Smooth muscle cell (in vitro differentiated cells): ENCODE measurements around the gene GPRASP2. TPM values are rescaled to one million over a fixed set of nuclear protein-coding genes. Genes with fewer than 3 reads are reported as not detected.
A peak's percentile ranks its signal among the peaks of the same experiment; 100 is the strongest.
"Not testable (repeated sequence)": the region's sequence is repeated elsewhere in the genome, so short reads cannot be mapped to it uniquely, and the experiment has no call there.

Experiments
- DNase-seq: peaks from one replicate; lab custom pipeline; 2025; ENCODE audit not compliant: unreplicated experiment; lab: John Stamatoyannopoulos, UW
- H2AFZ ChIP-seq: fragments of 200-600 bp; sonication (generic); 2 replicates; pipeline ENCODE4 v1.6.0; 2016; ENCODE audit warnings: antibody characterized with exemption, low read depth, mild to moderate bottlenecking
- H3F3A ChIP-seq: fragments of 200-600 bp; sonication (generic); 2 replicates; pipeline ENCODE4 v1.6.0; 2017; ENCODE audit warnings: antibody characterized with exemption, low read depth
- H3K27ac ChIP-seq: fragments of 200-600 bp; sonication (generic); 2 replicates; pipeline ENCODE4 v1.5.1; 2016; ENCODE audit warnings: low read depth, mild to moderate bottlenecking
- H3K27me3 ChIP-seq: fragments of 200-600 bp; sonication (generic); 2 replicates; pipeline ENCODE4 v1.6.1; 2016; ENCODE audit warnings: low read depth, mild to moderate bottlenecking
- H3K36me3 ChIP-seq: fragments of 200-600 bp; sonication (generic); 2 replicates; pipeline ENCODE4 v1.5.1; 2016; ENCODE audit warnings: low read depth
- H3K4me1 ChIP-seq: fragments of 200-600 bp; sonication (generic); 2 replicates; pipeline ENCODE4 v1.5.1; 2016; ENCODE audit warnings: low read depth
- H3K4me2 ChIP-seq: fragments of 200-600 bp; sonication (generic); 2 replicates; pipeline ENCODE4 v1.6.0; 2016; ENCODE audit warnings: mild to moderate bottlenecking
- H3K4me3 ChIP-seq: fragments of 200-600 bp; sonication (generic); 2 replicates; pipeline ENCODE4 v1.5.1; 2016; ENCODE audit warnings: mild to moderate bottlenecking
- H3K79me2 ChIP-seq: fragments of 200-600 bp; sonication (generic); 2 replicates; pipeline ENCODE4 v1.6.0; 2016; ENCODE audit warnings: low read depth, mild to moderate bottlenecking
- H3K9ac ChIP-seq: fragments of 200-600 bp; sonication (generic); 2 replicates; pipeline ENCODE4 v1.6.0; 2016; ENCODE audit warnings: low read depth
- H3K9me3 ChIP-seq: fragments of 200-600 bp; sonication (generic); replicated peaks from 2 replicates; pipeline ENCODE4 v1.5.1; 2016; ENCODE audit warnings: low read depth
- H4K20me1 ChIP-seq: fragments of 200-600 bp; sonication (generic); 2 replicates; pipeline ENCODE4 v1.6.0; 2016; ENCODE audit warnings: low read depth
- WGBS: methylation state at CpG from one replicate; pipeline ENCODE4 v1.1.7; 2016; ENCODE audit warnings: low lambda C conversion rate; 5-methylcytosine and 5-hydroxymethylcytosine counted together
- polyA plus RNA-seq: library from polyadenylated mRNA; unstranded; fragments of >200 nt; fragmentation: Nextera tagmentation; extraction: Ambion mirVana; gene quantifications from 2 replicates; pipeline ENCODE4 v1.2.1, GENCODE V29; 2016
- total RNA-seq: library from RNA; depleted of rRNA; stranded (reverse); fragments of >200 nt; gene quantifications from 2 replicates; pipeline ENCODE4 v1.2.3, GENCODE V29; 2014
- TF ChIP-seq, protein P1 (sequence below): fragments of 200-600 bp; sonication (generic); IDR thresholded peaks from 2 replicates; pipeline ENCODE4 v1.5.1; 2017; ENCODE audit warnings: borderline replicate concordance, mild to moderate bottlenecking, antibody characterized with exemption; ENCODE audit not compliant: insufficient read depth, poor library complexity, severe bottlenecking

Gene GPRASP2
- total and polyA plus RNA-seq, 2 experiments from 2014 or later, result 6.6 to 16.5 TPM

DNA sequence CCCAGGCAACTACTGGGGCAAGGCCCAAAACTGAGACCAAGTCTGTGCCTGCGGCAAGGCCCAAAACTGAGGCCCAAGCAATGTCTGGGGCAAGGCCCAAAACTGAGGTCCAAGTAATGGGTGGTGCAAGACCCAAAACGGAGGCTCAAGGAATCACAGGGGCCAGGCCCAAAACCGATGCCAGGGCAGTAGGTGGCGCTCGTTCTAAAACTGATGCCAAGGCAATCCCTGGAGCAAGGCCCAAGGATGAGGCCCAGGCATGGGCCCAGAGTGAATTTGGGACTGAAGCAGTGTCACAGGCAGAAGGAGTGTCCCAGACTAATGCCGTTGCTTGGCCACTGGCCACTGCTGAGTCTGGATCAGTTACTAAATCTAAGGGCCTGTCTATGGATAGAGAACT is 2.7 kb downstream of the GPRASP2 start:
- Histone ChIP-seq H3K27me3 (no peaks in the 10 kb centered on the region), H3K4me1 (no peaks in the 10 kb centered on the region)

DNA sequence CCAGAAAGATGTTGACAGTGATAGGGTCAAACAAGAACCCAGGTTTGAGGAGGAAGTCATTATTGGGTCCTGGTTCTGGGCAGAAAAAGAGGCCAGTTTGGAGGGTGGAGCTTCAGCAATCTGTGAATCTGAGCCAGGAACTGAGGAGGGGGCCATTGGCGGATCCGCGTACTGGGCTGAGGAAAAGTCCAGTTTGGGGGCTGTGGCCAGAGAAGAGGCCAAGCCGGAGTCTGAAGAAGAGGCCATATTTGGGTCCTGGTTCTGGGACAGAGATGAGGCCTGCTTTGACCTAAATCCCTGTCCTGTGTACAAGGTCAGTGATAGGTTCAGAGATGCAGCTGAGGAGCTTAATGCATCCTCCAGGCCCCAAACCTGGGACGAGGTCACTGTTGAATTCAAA is 3.7 kb downstream of the GPRASP2 start:
- H3K36me3 ChIP-seq, result no peaks in the 10 kb centered on the region

More for the DNA sequence above, 2.7 kb downstream of the GPRASP2 start:
- 87% methylated on average over 6 of the region's 6 CpGs for WGBS
- Histone ChIP-seq H3K9me3 (no peaks in the 10 kb centered on the region), H3F3A (no peaks in the 10 kb centered on the region), H3K9ac (no peak overlapping the region), H3K79me2 (no peaks in the 10 kb centered on the region), H3K36me3 (no peaks in the 10 kb centered on the region), H4K20me1 (no peaks in the 10 kb centered on the region), H2AFZ (no peak overlapping the region), H3K4me2 (no peak overlapping the region), H3K27ac (no peak overlapping the region), H3K4me3 (no peak overlapping the region)
- no peak for DNase-seq
- TF ChIP-seq, protein P1, sequence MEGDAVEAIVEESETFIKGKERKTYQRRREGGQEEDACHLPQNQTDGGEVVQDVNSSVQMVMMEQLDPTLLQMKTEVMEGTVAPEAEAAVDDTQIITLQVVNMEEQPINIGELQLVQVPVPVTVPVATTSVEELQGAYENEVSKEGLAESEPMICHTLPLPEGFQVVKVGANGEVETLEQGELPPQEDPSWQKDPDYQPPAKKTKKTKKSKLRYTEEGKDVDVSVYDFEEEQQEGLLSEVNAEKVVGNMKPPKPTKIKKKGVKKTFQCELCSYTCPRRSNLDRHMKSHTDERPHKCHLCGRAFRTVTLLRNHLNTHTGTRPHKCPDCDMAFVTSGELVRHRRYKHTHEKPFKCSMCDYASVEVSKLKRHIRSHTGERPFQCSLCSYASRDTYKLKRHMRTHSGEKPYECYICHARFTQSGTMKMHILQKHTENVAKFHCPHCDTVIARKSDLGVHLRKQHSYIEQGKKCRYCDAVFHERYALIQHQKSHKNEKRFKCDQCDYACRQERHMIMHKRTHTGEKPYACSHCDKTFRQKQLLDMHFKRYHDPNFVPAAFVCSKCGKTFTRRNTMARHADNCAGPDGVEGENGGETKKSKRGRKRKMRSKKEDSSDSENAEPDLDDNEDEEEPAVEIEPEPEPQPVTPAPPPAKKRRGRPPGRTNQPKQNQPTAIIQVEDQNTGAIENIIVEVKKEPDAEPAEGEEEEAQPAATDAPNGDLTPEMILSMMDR, result no peak

DNA sequence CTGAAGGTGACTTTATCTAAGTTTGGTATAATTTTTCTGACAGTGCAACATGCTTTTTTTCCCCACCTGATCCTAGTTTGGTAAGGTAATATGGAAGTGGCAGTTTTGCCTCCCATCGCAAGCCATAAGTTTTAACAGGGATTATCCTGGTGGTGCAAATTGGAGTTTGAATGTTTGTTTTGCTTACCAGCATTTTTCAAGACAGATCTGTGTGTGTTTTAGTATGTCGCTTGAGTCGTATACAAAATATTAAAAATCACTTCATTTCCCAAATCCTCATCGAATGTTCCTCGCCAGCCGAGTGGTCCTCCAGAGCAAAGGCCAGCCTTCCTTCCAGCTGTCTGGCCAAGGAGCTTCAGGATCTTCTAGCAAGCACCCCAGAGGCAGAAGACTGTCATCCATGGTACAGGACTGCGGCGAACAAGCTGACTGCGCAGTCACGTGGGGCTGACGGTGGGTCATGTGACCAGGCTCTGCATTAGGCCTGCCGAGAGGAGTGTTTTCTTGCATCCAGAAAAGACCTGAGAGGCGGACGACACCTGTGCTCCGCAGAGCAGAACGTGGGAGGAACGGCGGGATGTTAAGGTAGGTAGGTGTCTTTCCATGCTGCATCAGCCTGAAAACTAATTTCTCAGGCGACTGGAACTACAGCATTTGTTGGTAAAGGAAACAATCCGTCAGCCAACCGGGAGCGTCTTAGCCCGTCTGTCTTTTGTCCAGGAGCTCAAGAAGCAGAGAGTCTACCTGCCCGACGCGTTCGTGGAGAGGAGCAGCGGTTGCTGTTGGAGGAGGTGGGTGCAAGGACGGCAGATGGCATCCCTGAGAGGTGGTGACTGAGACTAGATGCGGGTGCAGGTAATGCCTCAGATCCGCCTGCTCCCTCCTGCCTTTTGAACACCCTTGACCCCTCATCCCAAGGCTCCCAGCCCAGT is 8.3 kb downstream of the GPRASP2 start, which contains the start of gene GPRASP3:
Gene GPRASP3 (plus strand): TSS at position 507 of the 932 bp plus-strand sequence. CDS start 28,253 bp downstream, outside the sequence.
- Histone ChIP-seq H3K4me3 (peak within 1 kb of the TSS; percentile 44), H2AFZ (peak within 1 kb of the TSS; percentile 77), H3F3A (no peaks in the 10 kb centered on the region), H3K27me3 (no peaks in the 10 kb centered on the region), H3K79me2 (no peaks in the 10 kb centered on the region), H3K4me1 (no peaks in the 10 kb centered on the region), H3K36me3 (no peaks in the 10 kb centered on the region), H3K9me3 (no peaks in the 10 kb centered on the region), H4K20me1 (no peaks in the 10 kb centered on the region), H3K27ac (no peak within 1 kb of the TSS), H3K9ac (peak within 1 kb of the TSS; percentile 60), H3K4me2 (peak within 1 kb of the TSS; percentile 79)
- TF ChIP-seq, protein P1, result no peak
- 57% methylated on average over 31 of the region's 31 CpGs for WGBS
- no peak for DNase-seq

More for the DNA sequence above, 3.7 kb downstream of the GPRASP2 start:
- Histone ChIP-seq H3K27me3 (no peaks in the 10 kb centered on the region), H3K9ac (no peak overlapping the region), H3F3A (no peaks in the 10 kb centered on the region), H3K4me2 (no peak overlapping the region), H4K20me1 (no peaks in the 10 kb centered on the region), H2AFZ (no peak overlapping the region), H3K79me2 (no peaks in the 10 kb centered on the region), H3K9me3 (no peaks in the 10 kb centered on the region), H3K27ac (no peak overlapping the region), H3K4me3 (no peak overlapping the region), H3K4me1 (no peaks in the 10 kb centered on the region)
- TF ChIP-seq, protein P1, result no peak
- no peak for DNase-seq
- 89% methylated on average over 5 of the region's 5 CpGs for WGBS

DNA sequence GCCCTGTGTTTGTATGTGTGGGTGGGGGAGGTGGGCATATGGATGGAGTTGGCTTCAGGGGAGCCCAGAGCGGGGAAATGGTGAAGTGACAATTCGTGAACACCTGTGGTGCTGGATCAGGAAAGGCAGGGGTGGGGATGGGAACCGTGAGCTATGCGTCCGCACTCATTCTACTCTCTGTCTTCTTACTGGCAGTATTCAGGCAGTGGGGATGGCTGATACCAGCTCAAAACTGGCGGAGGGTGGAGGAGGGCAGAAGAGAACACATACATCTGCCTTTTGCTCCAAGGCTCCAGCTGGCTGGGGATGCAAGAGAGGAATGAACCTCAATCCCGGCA is 8.9 kb downstream of the GPRASP2 start:
- not testable (repeated sequence) for H3K4me1 ChIP-seq, H3K36me3 ChIP-seq, H4K20me1 ChIP-seq, H3F3A ChIP-seq, H3K9me3 ChIP-seq, H2AFZ ChIP-seq, H3K27me3 ChIP-seq, DNase-seq, H3K79me2 ChIP-seq, H3K27ac ChIP-seq
- H3K9ac ChIP-seq, result peak overlapping the region; percentile 60
- peak overlapping the region; percentile 79 for H3K4me2 ChIP-seq
- WGBS, result 81% methylated on average over 7 of the region's 7 CpGs
- H3K4me3 ChIP-seq, result peak overlapping the region; percentile 44
